ENCODE measurements around the gene C11orf21. TPM values are rescaled to one million over a fixed set of nuclear protein-coding genes. Genes with fewer than 3 reads are reported as not detected.

The C11orf21 gene
- total RNA-seq, 4 donors from 2014 or later: 1.1 to 9.9 (median 1.3) TPM; not detected in 1

GRCh38 chr11:2266586-2267305, 35.0 kb downstream of the C11orf21 start:
- Histone ChIP-seq H3K9me3 (no peaks in the 10 kb centered on the region), H3K36me3 (no peaks in the 10 kb centered on the region), H3K27ac (peak overlapping the region in 1 of 4 donors; percentile 66), H3K27me3 (peaks cover 0 to 16% of the 10 kb centered on the region in 2 donors), H3K4me1 (peaks cover 0 to 36% (median 23%) of the 10 kb centered on the region in 4 donors), H3K4me3 (no peak overlapping the region)
- DNase-seq: peak in 1 of 3 donors; percentile 15
- TF ChIP-seq POLR2A (IDR thresholded peaks at IDR 0.05): no peak
- no peak for TF ChIP-seq CTCF (IDR thresholded peaks at IDR 0.05)

GRCh38 chr11:2265854-2266585, 35.7 kb downstream of the C11orf21 start:
- H3K36me3 ChIP-seq: no peaks in the 10 kb centered on the region
- no peaks in the 10 kb centered on the region for H3K9me3 ChIP-seq
- DNase-seq: peak; percentile 15 to 40 (median 37)
- peaks cover 0 to 10% of the 10 kb centered on the region in 2 donors for H3K27me3 ChIP-seq
- H3K27ac ChIP-seq: peak overlapping the region; percentile 13 to 66 (median 33)
- TF ChIP-seq POLR2A (IDR thresholded peaks at IDR 0.05) (no peak), CTCF (IDR thresholded peaks at IDR 0.05) (no peak)
- H3K4me1 ChIP-seq: peaks cover 0 to 34% (median 22%) of the 10 kb centered on the region in 4 donors
- H3K4me3 ChIP-seq: no peak overlapping the region

- Histone ChIP-seq H3K36me3 (no peaks in the 10 kb centered on the region), H3K4me3 (no peak overlapping the region), H3K4me1 (peaks cover 0 to 28% (median 18%) of the 10 kb centered on the region in 4 donors), H3K9me3 (no peaks in the 10 kb centered on the region), H3K27ac (peak overlapping the region; percentile 13 to 66 (median 33)), H3K27me3 (peaks cover 0 to 5% of the 10 kb centered on the region in 2 donors)
- TF ChIP-seq POLR2A (IDR thresholded peaks at IDR 0.05) (no peak), CTCF (IDR thresholded peaks at IDR 0.05) (peak in 1 of 6 experiments; percentile 27)
- DNase-seq: peak; percentile 44 to 66 (median 58)
Observed at GRCh38 chr11:2265396-2265795, 36.3 kb downstream of the C11orf21 start.

- no peak overlapping the region for H3K27ac ChIP-seq
- H3K9me3 ChIP-seq: no peaks in the 10 kb centered on the region
- H3K36me3 ChIP-seq: no peaks in the 10 kb centered on the region
- H3K27me3 ChIP-seq: peaks cover 0 to 5% of the 10 kb centered on the region in 2 donors
- peaks cover 0 to 19% (median 11%) of the 10 kb centered on the region in 4 donors for H3K4me1 ChIP-seq
- peak in 1 of 3 donors; percentile 41 for DNase-seq
- TF ChIP-seq CTCF (IDR thresholded peaks at IDR 0.05) (no peak), POLR2A (IDR thresholded peaks at IDR 0.05) (no peak)
- H3K4me3 ChIP-seq: no peak overlapping the region
Observed at GRCh38 chr11:2264366-2265053, 37.2 kb downstream of the C11orf21 start.

GRCh38 chr11:2263724-2264360, 37.9 kb downstream of the C11orf21 start:
- no peak for DNase-seq
- H3K4me1 ChIP-seq: peaks cover 0 to 13% (median 7%) of the 10 kb centered on the region in 4 donors
- TF ChIP-seq POLR2A (IDR thresholded peaks at IDR 0.05) (no peak), CTCF (IDR thresholded peaks at IDR 0.05) (no peak)
- no peaks in the 10 kb centered on the region for H3K36me3 ChIP-seq
- H3K4me3 ChIP-seq: no peak overlapping the region
- no peaks in the 10 kb centered on the region for H3K9me3 ChIP-seq
- H3K27me3 ChIP-seq: no peaks in the 10 kb centered on the region
- no peak overlapping the region for H3K27ac ChIP-seq
